Measurements from ENCODE around the gene TCERG1L.
"Not testable (repeated sequence)": the region's sequence is repeated elsewhere in the genome, so short reads cannot be mapped to it uniquely, and the experiment has no call there.

Gene TCERG1L

GRCh38 chr10:131248376-131249165 is 63.0 kb downstream of the TCERG1L start:
- DNase-seq = no peak

- no peak for DNase-seq
These were observed 63.6 kb downstream of the TCERG1L start for GRCh38 chr10:131247873-131248272.

DNA sequence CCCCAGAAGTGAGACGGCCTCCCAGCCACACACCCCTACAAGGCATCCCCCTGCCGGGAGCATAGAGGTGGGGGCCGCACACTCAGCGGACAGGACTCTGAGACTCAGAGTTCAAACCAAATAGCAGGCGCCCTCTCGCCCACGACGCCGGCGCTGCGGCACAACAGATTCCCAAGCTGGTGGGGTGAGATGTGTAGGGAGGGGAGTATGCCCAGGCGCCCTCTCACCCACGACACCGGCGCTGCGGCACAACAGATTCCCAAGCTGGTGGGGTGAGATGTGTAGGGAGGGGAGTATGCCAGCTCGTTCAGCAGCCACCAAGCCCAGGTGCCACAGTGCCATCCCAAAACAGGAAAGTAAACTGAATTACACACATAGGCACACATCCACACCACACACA is 64.7 kb downstream of the TCERG1L start:
- no peak for DNase-seq

DNA sequence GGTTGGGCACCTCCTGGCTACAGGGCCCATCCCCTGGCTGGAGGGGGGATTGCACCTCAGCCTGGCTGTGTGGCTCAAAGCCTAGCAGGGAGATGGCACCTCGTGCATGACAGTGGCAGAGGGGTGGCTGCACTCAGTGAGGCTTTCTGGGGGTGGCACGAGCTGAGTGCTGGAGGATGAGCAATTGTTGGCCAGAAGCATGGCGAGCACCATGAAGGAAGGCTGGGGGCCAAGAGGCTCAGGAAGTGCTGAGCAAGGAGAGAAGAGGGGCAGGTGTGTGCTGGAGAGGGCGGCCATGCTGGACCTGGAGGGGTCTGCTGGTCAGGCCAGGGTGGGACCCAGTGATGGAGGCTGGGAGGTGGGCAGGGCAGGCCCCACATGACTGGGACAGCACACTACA is 65.4 kb downstream of the TCERG1L start:
- DNase-seq = no peak

- no peak for DNase-seq
These were observed 66.0 kb downstream of the TCERG1L start for GRCh38 chr10:131245475-131246059.

DNA sequence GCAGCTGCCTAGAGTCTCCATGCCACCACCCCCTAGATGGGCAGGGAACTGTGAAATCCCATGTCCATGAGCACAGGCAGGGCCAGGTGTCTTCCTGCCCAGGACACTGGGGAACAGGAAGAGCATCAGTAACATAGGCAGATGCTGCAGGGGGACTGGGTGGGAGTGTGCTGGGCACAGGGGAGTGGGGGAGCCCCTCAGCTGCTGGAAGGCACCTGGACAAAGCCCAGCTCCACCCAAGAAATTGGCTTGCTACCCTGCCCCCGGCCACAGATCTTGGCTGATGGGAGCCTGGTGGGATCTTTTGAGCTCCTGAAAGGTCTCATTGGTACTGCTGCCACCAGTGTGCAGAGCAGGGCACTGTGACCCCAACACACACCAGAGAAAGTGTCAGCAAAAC is 66.7 kb downstream of the TCERG1L start:
- DNase-seq = no peak

- no peak for DNase-seq
These were observed 68.4 kb downstream of the TCERG1L start for GRCh38 chr10:131243076-131243475.

DNA sequence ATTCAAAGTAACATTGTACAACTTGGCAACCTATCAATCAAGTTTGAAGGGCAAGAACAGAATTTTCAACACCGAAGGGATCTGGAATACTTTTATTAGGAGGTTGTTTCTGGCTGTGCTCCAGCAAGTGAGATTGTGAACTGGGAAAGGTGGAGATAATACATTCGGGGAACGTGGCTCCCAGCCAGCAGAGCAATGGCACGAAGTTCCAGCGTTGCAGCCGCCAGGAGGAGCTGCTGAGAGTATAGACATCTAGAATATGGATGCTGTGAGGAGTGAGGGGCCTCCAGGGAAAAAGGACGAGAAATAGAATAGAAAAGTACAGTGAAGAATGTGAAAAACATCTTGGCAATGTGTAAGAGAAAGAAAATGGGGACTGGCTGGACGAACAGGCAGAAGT is 69.5 kb downstream of the TCERG1L start:
- no peak for DNase-seq

GRCh38 chr10:131240691-131241090 is 70.8 kb downstream of the TCERG1L start:
- DNase-seq = no peak

DNA sequence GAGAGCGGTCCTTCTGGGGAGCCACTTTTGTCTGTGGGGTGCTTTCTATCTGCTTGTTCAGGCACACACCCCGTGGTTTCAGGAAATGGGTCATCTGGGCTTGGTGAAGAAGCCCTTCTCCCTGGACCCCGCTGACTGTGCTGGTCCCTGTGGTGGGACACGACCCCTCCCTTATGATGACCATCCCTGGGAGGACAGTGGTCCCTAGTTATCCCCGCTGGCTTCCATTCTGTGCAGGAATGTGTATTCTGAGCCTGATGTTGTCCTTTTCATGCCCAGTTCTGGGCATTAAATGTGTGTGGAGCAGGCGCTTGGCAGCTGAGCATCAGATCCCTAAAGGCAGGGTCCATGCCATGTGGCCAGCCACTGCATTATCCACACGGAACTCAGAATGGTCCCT is 71.6 kb downstream of the TCERG1L start:
- DNase-seq = no peak

DNA sequence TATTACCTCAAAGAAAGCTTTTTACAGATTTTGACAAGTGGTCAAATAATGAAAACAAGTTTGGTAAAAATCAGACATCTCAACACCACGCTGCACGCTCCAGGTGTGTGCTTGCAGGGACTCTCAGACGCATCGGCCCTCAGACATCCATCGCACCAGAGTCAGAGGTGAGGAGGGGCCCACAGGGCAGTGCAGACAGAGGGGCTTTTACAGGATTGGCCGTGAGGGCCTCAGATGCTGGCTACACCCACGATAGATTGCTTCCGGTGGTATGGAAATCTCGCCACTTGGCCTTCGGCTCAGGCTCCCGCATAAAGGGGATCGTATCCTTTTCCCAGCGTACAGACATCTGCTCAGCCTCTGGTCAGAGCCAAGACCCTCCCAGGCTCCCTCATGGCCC is 72.1 kb downstream of the TCERG1L start:
- DNase-seq = no peak

GRCh38 chr10:131238669-131239280 is 72.7 kb downstream of the TCERG1L start:
- no peak for DNase-seq

- DNase-seq = no peak
These were observed 73.4 kb downstream of the TCERG1L start for GRCh38 chr10:131237991-131238651.

DNA sequence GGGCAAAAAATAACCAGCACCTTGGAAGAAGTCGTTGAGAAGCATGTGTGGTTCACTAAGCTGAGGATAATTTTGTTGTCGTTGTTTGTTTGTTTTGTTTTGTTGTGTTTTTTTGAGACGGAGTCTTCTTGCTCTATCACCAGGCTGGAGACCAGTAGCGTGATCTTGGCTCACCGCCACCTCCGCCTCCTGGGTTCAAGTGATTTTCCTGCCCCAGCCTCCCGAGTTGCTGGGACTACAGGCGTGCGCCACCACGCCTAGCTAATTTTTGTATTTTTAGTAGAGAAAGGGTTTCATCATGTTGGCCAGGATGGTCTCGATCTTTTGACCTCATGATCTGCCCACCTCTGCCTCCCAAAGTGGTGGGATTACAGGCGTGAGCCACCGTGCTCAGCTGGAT is 76.9 kb downstream of the TCERG1L start:
- not testable (repeated sequence) for DNase-seq

DNA sequence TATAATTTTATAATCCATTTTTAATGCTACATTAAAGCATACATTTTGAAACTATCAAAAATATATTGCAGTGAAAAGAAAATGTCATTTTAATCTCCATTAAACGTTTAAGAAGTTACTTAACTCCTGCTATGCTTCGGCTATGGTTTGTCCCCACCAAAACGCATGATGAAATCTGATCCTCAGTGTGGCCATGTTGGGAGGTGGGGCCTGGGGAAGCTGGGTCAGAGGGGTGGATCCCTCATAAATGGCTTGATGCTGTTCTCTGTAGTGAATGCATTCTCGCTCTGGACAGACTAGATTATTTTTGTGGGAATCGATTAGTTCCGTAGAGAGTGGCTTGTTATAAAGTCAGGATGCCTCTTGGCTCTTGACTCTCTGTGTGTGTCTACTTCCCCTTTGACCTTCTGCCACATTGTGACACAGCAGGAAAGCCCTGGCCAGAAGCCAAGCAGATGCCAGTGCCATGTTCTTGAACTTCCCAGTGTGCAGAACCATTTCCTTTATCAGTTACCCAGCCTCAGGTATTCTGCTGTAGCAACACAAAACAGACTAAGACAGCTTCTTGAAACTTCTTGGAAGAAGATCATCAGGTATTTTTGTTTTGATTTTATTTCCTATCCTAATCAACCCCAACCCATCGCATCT is 77.8 kb downstream of the TCERG1L start:
- DNase-seq = no peak

DNA sequence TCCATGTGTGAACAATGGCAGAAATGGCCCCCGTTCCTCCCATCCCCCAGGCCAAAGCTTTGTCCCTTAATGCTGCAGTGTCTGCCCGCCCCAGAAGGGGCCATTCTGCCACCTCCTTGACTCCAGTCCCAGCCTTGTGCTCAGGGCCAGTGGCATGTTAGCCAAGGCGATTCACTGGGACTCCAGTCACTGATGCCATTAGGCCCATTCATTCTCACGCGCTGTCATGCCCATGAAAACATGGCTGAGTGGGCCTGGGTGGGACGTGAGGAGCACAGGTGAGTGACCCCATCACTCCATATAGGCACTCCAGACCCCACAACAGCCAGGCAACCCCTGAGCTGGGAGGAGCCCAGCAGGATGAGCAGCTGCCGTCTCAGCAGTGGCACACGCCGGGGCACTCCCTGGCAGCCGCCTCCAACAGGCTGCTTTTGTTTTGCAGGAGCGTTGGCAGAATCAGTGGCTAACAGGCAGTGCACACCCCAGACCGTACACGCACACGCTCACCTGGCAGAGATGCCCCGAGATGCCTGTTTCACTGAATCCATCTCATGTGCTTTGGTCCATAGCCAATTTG is 79.5 kb downstream of the TCERG1L start:
- no peak for DNase-seq

- DNase-seq = no peak
These were observed 80.1 kb downstream of the TCERG1L start for GRCh38 chr10:131231323-131231964.

DNA sequence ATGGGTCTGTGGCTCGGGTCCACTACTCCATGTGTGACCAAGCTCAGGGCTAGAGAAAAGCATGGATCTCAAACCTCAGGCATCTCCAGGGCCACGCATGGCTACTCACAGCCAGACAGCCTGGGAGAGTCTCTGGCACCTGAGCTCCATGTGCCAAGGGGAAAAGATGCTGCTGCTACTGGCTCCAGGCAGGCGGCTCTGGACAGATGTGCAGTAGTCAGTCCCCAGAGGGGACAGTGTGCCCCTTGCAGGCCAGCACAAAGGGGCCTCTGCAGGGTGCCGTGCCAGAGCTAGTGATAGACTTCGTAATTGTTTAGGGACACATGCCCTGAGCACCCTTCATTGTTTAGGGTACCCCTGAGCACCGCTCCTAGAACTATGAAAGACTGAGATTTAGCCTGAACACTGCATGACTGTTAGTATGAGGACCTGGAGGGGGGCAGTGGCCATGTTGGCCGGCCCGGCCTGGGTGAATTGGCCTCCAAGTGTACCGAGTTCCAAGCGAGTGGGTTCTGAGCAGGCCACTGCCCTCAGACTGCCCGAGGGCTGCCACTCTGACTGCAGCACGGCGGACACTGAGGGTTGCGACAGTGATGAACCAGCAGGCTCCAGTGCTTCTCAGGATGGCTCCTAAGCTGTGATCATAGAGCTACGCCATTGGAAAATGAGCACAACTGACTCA is 80.7 kb downstream of the TCERG1L start:
- no peak for DNase-seq

- no peak for DNase-seq
These were observed 81.4 kb downstream of the TCERG1L start for GRCh38 chr10:131230166-131230565.

- DNase-seq = no peak
These were observed 84.3 kb downstream of the TCERG1L start for GRCh38 chr10:131227163-131227740.

DNA sequence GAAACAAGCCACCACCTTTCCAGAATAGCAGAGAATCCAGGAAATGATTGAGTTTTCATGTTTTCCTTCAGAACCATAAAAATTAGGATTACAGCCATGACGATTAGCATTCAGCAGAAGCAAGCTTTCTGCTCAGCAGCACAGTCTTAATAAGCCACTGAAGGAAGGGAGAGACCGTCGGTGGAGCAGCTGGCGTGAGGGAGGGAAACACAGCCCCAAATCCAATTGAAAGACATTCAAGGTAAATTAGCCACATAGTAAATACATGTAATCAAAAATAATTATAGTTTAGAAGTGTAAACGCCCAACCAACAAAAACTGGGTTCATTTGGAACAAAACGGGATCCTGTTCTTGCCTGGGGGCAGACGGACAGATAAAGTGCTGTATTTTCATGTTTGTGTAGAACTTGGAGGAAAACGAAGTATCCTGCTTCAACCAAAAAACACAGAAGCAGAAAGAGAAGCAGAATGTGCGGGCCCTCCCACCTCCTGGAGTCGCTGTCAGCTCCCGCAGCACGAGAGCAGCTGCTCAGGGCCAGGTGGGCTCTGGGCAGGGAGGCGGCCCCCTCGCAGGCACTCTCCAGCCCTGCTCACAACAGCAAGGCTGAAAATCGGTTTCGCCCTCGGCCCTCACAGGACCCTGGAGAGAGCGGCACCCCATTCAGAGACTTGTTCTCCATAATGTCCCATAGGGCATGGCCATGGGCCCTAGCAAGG is 84.9 kb downstream of the TCERG1L start:
- DNase-seq = no peak
